ENCODE results near the gene SDK2. TPM values are rescaled to one million over a fixed set of nuclear protein-coding genes. Genes with fewer than 3 reads are reported as not detected.

SDK2 gene
- total RNA-seq, 1 donor from 2014 or later: 0.96 TPM

DNA sequence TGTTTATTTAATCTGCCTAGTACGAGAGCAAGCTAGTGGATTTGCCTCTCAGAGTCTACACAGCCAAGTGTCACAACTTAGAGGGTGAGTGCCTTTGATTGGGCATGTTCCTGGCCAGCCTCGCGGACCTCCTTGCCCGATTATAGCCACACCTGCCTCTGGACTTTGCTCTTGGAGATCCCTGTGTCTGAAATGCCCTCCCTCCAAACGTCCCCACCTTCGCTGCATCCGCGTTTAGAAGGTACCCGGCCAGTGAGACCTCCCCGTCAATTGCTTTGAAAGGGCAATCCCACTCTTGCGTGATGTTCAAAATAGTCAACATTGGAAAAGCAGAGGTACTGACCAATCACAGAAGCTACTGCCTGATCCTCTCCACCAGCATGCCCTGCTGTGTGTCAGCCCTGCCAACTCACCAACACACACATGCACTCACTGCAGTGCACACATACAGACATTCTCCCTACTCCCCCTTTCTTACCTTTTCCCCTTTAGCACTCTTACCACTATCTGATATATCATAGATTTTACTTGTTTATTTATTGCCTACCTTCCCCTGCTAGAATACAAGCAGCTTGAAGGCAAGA is 6.5 kb upstream of the SDK2 start:
- DNase-seq (ENCODE audit: low spot score): no peak

DNA sequence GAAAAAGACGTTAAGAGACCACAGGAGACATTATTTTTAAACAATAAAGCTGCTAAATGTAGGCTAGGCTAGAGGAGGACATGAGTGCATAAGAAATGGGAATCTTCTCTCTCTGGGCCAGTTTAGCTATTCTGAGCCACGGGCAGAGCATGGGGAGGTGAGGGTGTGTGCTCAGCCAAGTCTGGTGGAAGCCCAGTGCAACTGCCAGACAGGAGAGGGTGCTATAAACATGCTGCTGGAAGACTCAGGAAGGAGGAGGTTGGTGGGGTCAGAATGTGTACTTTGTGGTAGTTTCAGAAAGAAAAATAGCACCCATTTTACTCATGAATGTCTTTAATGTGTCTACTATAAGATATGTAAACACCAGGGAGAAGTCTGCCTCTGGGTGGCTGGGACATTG is 5.9 kb upstream of the SDK2 start:
- DNase-seq (ENCODE audit: low spot score): no peak

DNA sequence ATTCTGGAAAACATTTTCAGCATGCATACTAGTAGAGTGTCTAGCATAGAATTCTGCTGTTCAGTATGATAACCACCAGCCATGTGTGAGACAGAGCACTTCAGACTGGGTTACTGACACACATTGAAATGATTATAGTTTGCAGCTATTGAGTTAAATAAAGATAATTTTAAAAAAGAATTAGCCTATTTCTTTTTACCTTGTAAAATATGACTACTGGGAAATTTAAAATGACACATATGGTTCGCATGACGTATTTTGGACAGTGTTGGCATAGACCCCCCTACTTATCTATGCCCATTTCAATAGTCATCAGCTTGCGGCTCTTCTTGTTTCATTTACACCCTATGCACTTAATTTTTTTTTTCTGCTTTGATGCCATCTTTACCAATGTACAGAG is 4.7 kb upstream of the SDK2 start:
- no peak for DNase-seq (ENCODE audit: low spot score)

DNA sequence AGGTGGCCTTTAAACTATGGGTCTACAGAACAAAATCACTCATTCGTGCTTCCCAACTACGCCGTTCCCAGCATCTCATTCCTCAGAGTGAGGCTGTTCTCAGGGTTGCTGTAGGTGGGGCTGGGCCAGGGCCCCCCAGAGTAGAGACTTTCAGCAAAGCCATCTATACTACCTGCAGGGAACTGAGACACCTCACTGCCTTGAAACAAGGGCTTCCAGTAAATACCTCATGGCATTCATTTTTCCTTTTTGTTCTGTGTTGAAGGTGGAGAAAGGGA is 4.2 kb upstream of the SDK2 start:
- DNase-seq (ENCODE audit: low spot score): no peak

DNA sequence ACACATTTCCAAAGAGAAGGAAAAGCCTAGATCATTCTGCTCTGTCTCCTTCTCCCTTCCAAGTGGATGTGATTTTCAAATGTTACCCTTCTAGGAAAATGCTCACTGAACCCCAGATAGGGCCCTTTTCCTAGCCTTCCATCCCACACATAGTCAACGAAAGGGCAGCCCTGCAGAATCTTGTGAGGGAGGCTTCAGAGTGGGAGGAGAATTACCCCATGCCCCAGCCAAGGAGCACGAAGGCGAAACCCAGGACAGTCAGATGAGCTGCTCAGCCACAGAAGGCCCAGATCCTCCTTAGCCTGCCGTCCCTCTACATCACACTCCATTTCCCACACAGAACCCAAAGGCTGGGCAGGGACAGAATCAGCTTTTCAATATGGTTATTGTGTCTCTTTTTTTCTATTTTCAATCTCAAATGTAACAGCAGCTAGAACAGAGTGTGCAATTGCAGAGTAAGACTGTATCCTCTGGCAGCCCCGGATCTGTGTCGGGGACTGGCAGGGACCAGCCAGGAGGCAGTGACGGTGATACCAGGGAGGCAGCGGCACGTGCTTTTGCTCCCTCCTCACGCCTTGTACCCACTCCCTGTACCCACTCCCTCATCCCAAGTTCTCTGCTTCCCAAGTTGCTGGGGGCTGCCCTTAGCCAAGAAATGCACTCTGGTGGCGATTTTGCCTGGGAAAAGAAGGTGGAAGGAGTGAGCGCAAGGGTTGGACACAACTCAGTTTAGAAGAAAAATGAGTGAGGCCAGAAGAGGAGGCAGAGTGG is 3.7 kb upstream of the SDK2 start:
- DNase-seq (ENCODE audit: low spot score): no peak

DNA sequence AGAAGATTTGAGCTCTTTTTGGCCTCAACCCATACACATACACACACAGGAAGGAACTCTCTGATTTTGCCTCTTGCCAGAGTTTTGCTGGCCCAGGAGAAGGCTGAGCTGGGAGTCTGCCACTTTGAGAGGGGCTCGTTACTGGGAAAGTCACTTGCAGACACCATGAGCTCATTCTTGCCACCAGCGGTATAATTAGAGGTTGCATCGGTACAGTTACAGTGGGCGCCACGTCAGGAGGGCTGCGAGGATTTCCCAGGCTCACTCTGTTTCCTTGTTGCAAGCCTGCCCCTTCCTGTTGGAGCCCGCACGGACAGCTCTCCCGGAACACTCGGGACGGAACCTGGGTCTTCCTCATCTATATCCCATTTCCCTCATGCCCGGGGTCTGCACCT is 3.1 kb upstream of the SDK2 start:
- DNase-seq (ENCODE audit: low spot score): no peak

DNA sequence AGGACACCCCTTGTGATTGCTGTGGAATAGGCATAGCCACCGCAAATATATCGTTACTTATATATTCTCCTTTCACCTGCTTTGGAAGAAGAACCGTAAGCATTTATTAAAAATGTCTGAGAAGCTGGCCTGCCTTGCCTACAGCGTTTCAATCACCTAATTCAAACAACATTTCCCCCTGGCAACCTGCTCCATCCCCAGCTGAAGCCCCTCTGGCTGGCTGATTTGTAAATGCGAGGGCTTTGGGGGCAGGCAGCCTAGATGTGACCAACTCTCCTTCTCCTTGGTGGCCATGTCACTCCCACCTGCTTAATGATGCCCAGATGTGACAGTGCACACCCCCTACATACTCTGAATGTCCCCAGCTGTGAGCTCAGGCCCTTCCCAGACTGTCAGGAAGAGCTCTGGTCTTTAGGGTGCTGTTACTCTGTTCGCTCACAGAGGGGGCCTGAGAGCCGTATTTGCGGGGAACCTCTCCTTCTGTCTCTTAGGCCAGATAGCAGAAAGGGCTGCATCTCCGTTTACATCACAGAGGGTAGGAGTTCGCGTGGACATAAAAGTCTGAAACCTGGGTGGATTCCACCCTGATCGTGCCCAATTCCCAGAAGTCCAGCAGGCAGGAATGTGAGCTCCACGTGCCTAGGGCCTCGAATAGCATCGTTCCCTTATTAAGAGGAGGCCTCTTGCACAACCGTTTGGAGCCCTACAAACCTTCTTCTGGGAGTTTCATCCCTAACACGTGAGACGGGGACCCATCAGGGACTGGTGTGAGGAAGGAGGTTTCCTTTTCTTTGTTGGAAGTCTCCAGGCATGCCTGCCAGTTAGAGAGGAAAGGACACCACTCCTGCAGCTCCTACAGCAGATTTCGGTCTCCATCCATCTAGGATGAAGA is 2.4 kb upstream of the SDK2 start:
- peak; percentile 60 for DNase-seq (ENCODE audit: low spot score)

DNA sequence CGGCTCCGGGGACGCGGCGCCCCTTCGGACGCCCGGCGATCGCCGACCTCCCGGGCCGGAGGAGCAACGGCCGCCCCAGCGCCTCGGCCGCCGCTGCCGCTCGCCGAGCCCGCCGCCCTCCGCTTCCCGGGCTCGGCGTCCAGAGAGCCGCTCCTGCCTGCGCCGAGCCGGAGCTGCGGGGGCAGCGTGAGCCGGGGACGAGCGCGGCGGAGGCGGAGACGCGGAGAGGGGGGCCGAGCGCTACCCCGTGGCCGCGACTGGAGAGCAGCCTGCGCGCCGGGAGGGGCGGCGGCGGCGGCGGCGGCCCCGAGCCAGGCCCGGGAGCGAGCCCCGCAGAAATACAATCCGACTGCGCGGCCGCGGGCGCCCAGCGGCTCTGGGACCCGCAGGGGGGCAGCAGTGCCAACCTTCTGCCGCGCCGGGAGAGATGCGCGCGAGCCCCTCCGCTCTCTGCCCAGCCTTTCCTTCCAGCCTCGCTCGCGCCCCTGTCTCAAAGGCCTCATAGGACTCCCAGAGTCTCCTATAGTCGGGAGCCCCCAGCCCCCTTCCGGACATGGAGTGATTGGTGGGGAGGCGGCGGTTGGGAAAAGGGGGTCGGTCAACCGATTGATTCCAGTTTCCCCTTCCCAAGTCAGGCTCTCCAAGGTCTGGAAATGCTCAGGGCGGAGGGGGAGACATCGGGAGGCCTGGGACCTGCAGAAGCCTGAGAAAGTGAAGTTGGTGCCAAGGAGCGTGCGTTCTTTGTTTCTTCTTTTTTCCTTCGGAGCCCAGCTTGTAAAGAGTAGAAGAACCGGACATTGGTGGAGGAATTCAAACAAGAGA is 1.0 kb upstream of the SDK2 start:
- peak; percentile 78 for DNase-seq (ENCODE audit: low spot score)

DNA sequence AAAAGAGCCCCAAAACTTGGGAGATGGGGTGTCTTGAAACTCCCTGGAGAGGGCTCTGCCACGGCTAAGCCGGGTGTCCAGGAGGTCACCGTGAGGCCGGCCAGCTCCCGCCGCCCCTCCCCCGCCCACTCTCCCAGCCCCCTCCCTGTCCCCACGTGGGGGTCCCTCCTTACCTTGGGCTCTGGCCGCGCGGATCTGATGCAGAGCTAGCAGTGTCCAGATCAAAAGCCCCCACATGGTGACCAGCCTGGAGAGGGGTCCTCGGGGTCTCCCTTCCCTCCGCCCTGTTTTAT is 447 bp downstream of the SDK2 start:
- DNase-seq (ENCODE audit: low spot score): no peak

DNA sequence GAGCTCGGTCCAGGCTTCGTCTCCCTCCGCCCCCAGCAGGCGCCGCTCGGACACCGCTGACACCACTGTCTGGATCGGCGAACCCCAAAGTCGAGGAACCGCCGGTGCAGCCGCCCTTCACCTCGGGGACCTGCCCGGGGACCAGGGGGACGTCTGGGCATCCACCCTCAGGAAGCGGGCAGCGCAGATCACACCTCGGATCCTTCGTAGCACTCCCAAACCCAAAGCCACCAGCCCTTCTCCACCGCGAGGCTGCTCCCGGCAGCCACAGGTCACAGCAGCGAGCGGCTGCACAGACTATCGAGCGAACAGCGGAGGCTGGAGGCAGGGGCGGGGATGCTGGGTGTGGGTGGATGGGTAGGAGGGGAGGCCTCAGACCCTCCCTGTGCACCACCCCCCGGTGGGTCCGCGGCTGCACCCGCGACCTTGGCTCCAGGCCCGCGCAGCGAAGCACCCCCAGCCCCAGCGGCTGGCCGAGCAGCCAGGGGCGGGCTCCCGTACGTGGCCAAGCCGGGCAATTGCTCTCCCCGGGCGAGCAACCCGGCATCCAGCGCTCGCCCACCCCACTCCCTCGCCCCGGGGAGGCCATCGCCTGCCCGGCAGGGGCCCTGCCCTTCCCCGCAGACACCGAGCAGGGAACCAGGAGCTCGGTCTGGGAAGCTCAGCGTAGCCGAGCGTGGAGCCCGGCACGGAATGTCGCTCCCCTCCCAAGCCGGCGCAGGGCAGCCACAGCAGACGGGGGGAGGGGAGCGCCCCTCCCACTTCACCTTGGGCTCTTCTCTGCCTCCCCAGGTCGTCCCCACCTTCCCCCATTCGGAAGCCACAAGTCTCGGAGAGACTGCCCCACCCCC is 1.0 kb downstream of the SDK2 start:
- peak; percentile 48 for DNase-seq (ENCODE audit: low spot score)

DNA sequence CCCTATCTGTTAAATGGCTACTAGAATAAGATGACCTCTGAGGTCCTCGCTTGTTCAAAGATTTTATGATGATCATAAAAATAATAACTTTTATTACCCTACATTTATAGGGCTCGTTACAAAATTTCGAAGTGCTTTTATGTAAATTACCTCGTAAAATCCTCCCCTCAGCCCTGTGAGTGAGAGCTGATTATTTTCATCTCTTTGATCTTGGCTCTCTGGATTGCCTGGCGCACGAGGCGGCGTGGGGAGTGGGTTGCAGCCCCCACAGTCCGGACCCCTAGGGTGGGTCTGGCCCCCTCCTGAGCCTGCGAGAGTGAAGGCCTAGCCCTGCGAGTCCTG is 1.6 kb downstream of the SDK2 start:
- DNase-seq (ENCODE audit: low spot score): no peak

DNA sequence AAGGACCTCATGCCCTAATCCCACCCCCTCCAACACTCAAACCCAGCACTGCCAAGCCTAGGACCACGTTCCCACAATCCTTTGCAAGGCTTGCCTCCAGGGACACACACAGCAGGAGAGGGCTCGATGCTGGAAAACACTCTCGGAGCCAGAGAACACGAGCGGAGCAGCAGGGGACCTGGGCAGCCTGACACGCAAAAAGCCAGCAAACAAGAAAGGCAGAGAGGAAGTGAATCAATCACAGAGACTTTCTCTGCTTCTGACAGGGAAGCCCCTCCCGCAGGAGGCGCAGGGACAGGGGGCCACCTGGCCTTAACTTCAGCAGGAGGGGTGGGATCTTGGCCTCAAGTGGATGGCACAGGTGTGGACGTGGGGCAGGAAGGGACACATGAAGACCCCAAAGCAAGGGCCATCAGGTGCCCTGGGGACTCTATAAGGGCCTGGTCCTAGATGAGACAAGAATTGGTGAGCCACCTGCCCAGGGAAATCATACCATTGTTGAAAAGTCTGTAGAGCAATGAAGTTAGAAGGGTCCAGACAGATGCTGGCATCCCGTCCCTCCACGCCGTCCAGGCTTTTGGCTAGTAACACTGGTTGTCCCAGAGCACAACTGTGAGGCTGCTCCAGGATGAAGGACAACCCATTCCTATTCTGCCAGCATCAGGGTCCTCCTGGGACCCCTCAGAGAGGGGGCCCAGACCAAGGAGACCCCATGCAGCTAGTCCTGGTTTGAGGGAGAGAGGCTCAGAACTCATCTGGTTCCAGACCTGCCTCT is 2.2 kb downstream of the SDK2 start:
- DNase-seq (ENCODE audit: low spot score): no peak

DNA sequence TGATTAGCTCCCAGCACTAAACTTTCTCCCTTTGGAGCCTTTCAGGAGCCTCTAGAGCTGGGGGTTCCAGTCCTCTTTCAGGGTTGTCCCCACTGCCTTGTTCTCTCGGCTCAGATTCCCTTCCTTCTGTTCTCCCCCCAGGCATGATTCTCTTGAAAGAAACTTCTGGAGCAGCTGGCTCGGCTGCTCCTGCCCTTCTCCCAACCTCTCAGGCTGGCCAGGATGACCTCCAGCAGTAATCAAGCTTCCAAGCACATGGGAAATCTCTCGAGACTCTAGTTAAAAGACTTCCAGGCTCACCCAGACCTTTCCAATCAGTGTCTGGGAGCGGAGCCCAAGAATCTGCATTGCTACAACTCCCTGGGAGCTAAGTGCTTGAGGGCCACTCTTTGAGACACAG is 3.6 kb downstream of the SDK2 start:
- DNase-seq (ENCODE audit: low spot score): no peak

DNA sequence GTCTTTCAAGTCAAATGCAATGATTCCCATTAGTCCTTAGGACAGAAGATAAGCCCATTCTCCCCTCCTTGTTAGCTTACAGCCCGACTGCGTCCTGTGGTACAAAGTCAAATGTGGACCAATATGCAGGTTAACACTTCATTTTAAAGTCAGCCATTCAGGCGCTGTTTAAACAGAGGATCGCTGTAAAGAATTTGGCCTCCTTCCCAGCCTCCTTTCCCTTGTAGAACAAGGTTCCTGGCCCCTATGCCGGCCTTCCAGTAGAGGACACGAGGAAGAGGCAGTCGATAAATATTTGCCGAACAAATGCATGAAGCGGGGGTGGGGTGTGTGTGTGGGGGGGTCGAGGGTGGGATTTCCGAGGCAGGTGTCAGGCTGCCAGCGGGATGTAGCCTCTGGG is 4.3 kb downstream of the SDK2 start:
- no peak for DNase-seq (ENCODE audit: low spot score)

DNA sequence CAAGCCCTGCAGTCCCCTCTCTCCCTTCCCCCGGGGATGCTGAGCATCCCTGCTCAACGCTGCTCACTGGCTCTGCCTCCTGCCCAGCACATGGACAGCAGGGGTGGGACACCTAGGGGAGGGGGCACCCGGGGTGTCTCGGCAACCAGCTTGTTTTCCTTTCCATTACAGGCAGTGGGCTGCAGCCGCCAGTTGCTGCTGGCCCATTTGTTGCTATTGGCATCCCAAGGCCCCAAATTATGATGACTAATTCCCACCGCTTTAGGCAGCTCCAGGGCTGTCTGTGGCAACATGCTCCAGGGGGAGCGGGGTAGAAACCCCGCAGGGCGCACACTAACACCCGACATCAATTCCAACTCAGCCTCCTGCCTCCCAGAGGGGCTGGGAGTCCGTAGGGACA is 4.9 kb downstream of the SDK2 start:
- DNase-seq (ENCODE audit: low spot score): no peak

DNA sequence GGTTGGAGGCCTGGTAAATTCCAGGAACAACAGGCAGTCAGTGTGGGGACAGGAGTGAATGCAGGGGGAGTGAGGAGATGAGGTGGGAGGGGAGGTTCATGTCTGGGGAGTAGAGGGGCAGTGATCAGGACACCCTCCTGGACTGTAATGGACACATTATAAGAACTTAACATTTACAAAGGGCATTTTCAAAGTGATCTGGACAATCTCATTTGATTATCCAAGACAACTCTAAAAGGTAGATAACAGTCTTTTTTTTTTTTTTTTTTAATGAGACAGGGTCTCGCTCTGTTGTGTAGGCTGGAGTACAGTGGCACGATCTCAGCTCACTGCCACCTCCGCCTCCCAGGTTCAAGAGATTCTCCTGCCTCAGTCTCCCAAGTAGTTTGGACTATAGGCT is 5.7 kb downstream of the SDK2 start:
- no peak for DNase-seq (ENCODE audit: low spot score)

DNA sequence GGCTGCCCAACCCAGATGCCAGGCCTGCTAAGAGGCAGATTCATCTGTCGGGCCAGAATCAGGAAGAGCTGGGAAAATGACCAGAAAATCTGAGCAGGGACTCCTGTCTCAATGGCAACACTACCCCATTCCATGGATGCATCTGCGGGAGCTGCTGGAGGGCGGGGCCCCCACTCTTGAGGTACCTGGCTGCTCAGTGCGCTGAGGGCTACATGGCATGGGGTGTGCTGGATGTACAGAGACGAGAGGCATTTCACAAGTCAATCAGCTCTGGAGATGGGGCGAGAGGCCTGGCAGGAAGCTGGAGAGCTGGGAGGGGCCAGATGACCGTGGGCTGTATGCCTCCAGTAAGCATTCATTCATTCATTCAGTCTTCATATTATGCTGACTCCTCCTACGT is 6.4 kb downstream of the SDK2 start:
- DNase-seq (ENCODE audit: low spot score): no peak

DNA sequence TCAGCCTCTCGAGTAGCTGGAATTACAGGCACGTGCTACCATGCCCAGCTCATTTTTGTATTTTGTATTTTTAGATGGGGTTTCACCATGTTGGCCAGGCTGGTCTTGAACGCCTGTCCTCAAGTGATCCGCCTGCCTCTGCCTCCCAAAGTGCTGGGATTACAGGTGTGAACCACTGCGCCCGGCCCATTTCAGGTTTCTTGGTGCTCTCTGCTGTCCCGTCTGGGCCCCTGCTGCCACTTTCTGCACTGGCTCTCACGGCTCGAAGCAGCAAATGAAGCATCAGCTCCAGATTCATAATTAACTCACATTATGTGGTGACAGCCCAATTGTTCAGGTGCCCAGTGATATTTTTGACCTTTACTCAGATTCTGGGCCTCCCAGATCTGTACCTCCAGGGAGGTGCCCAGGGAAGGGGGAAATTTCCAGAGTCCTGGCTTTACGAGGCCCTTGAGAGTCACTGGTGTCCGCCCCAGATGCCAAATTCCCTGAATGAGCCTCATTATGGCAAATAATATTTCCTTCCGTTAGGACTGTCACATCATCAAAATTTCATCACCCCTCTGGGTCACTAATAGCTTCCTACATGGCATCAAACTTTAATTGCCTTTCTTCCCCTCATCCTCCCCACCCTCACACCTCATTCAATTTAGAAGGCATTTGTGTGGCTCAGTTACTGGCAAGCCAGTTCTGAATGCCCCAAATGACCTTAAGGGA is 9.0 kb downstream of the SDK2 start:
- DNase-seq (ENCODE audit: low spot score): no peak

DNA sequence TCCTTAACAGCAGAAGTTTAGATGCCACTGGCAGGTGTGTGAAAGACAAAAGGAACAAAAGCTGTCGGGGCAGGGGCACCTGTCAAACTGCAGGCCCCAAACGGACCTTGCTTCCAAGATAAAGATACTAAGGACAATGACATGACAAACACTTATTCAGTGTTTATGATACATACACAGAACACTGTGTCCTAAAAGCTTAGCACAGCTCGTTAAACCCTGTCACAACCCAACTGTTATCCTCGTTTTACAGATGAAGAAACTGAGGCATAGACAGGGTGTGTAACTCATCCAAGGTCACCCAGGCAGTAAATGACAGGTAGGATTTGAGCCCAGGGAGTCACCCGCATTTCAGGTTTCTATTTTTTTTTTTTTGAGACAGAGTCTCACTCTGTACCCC is 9.6 kb downstream of the SDK2 start:
- DNase-seq (ENCODE audit: low spot score): no peak

DNA sequence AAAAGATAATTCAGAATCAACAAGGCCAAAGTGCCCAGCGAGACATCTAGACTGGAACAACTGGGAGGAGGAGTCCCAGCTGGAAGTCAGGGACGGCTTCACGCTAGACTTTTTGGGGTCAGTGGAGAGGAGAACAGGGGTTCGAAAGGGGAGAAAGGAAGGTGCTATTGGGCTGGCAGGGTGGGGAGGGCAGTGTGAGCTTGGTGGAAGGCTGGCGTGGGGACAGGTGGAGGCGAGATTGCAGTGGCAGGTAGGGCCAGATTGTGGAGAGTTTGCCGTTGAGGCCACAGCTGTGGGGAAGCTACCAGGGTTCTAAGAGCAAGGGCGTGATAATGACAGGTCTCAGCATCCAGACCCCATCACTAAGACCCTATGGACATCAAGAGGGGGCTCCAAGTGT is 10.5 kb downstream of the SDK2 start:
- no peak for DNase-seq (ENCODE audit: low spot score)

Measured in umbilical cord (tissue), 2 donors.